Amniotic stem cell (primary cell): ENCODE results near the gene ALK.

Experiments
- DNase-seq: peaks from one replicate; lab custom pipeline; 2025; lab: John Stamatoyannopoulos, UW

The ALK gene

DNA sequence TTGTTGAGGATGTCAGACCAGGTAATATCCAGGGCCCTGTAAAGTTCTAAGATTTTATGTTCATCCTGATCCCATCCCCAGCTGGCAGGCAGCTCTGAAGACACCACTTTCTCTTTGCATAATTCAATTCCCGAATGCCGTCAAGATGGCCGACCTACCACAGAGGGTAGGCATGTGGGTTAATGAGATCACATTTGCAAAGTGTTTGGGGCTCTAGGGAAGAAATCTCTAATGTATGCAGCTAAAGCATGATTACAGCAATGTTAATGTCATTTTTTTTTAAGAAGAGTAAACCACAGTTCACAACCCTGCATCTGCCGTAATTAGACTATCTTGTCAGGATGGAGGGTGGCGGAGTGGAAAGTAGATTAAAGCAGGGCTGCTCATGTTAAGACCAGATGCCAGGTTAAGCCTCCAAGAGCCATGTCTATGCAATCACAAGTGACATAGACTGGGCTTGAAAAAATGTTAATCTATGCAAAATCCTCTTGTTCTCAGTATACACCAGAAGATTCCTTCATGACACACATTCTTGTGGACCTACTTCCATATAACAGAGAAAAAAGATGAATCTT is 131.4 kb downstream of the ALK start:
- no peak for DNase-seq

DNA sequence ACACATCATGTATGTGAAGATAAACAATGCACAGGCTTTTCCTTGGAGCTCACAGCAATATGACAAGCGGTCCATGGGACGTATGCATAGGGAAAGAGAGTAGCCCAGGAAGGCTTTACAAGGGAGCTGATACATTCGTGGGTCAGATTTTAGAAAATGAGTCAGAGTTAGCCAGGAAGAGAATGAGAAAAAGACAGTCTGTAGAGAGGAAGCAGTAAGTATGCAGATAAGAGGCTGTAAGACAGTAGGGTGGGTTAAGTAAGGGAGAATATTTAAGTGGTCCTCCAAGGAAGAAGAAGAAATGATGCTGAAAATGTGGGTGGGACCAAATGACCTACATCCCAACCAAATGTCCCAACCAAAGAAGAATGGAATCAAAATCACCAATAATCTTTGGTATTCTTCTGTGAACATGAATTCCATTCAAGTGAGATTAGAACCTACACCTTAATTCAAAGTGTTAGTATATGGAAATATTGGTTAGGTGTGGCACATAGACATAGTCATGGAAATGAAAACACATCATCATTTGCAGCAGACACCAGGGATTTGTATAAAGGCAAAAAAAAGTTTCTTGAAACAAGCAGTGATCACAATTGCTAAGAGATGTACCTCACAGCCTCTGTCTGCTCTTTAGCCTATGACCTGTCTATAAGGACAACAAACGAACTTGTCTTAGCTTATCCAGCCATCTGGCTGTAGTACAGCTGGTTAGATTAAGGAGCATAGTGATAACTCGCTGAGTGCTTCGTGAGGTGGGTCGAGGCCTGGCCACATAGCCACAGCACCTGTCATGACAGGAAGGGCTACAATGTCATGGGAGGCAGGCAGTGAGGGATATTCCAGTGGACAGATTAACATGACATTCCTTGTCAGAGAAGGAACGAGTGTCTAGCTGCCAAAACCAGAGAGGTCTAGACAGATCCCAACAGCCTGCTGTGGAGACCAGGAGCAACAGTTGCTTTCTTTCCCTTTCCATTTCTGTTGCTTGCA is 133.6 kb downstream of the ALK start:
- DNase-seq, result no peak

DNA sequence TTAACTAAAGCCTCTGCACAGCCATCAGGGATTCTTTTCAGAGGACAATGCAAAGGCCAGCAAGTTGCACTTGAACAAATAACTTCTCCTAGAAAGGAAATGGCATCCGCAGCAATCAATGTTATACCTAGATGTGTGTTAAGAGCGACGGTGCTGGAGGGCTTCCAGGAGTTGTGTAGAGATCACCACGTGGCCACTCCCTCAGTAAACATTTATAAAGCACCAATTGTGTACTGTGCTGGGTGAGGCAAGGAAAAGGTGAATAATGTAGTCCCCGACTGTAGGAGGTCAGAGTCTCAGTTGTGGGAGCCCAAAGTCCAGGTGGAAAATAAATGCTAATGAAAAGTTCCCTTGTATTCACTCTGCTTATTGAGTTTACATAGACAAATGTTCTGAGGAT is 135.0 kb downstream of the ALK start:
- no peak for DNase-seq

DNA sequence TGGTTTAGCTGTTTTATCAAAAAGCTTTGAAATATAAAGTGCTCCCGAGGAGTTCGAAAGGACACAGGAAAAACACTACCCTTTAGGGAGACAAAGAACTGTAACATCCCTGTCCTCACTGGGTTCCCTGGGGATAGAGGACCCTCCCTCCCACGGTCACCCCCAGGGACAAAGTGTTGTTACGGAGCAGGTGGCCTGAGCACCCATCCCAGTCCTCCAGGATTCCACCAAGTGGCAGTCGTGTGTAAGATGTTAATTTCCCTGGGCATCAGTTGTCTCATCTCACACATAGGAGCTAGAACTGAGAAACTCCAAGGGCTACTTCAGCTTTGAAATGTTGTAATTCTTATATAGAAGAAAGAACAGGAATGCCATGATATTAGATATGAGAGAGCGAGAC is 137.7 kb downstream of the ALK start:
- no peak for DNase-seq

DNA sequence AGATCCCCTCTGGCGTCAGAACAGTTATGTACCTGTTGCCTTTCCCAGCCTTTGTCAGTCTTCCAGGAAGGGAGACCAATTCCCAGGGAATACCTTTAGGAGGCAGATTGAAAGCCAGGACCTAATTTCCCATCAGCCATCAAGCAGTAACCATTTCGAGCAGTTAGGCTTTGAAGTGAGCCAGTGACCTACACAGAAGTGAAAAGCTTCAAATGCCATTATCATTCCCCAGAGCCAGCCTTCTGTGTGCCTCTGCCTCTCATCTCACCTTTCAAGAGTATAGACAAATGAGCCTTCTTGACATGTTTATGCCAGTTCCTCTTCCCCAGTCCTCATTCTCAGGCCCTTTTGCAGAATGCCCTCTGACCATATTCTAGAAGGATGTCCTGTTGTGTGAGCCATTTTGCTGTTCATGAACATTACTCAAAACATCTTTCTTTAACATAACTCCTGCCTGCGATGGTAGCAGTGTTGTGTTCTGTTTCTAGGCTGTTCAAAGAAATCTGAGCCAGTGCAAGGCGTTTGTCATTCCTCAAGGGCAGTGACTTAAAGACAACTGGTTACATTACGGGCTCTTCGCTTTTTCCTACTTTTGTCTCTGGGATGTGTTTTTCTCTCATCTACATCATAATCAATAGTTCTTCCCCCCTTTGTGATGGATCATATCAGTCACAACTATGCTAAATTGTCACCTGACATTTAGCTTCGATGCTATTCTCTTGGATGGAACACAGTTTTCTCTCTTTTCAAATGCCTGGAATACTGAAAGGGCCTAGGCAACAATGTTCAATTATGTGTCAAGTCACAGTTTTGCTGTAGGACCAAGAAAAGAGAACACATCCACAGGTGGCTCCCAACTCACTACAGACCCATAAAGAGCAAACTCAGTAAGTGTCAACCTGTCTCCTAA is 138.6 kb downstream of the ALK start:
- DNase-seq, result no peak

DNA sequence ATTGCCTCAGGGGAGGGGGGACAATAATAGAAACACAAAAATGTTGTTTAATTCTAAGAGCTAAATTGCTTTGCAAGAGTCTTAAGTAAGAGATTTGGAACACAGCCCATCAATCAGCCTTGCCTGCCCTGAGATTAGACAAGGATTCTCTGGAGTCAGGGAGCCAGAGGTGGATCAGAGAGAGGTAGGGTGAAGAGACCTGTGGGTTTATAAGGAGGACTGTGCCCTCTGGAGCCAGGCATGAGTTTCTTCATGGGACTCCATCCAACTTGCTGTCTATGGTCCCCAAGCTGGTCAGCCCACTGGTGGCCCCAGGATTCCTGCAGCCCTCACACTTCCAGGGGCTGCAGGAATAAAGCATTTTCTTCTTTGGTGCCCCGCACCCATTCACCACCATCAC is 139.3 kb downstream of the ALK start:
- DNase-seq, result no peak

DNA sequence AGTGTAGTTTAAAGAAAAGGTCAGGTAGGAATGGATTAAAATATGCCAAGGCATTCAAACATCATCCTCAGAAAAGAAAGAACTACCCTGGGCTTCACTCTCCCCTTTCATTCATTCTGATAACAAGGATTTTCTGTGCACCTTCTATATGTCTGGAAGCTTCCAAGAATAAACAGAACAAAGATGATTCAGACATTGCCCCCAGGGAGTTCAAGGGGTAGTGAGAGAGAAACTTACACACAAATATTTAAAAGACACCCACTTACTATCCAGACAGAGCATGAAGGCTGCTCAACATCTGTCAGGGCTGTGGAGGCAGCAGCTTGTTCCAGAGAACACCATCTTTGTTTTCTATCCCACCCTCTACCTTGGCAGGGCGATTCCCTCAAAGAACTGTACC is 140.5 kb downstream of the ALK start:
- no peak for DNase-seq

DNA sequence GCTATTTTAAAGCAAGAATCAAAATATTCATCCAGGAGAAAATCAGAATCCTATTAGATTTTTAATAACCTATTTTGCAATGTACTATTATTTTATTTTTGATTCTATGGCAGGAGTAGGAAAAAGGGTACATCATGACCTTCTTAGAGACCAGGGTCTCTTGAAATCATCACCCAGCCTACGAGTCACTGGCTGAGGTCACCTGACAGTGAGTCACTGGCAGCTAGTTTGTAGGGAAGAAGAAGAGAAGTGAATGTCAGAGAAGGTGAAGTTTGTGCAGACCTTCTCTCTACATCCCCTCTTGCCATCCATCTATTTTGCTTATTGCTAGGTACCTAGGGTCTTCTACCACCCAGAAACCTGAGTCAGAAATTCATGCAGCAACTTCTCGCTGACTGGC is 144.2 kb downstream of the ALK start:
- DNase-seq, result no peak

DNA sequence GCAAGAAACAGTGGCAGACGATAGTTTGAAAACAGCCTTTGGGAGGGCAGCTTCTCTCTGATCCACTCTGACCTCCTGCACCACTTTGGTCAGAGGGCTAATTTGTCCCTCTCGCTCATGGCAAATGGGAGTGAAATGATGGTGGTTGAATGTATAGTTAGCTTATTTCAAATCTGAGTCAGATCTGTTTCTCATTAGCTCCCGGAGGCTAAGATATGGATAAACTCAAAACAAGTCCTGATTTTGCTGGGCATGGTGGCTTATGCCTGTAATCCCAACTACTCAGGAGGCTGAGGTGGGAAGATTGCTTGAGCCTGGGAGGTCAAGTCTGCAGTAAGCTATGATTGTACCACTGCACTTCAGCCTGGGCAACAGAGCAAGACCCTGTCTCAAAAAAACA is 145.0 kb downstream of the ALK start:
- DNase-seq, result no peak

DNA sequence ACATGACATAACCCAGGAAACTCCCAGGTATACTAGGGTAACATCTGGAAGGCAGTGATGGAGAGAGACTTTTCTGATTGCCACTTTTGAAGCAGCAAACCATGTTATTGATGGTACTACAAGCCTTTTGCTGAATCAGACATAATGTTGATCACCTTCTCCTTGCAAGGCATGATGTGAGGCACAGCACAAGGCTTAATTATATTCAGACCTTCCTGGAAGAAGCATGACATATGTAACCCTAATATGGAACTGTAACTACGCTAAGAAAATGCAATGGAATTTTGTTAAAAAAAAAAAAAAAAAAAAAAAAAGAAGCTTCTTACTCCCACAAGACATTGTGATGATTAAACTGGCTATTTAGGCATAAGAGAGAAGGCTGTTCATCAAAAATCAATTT is 145.4 kb downstream of the ALK start:
- no peak for DNase-seq

DNA sequence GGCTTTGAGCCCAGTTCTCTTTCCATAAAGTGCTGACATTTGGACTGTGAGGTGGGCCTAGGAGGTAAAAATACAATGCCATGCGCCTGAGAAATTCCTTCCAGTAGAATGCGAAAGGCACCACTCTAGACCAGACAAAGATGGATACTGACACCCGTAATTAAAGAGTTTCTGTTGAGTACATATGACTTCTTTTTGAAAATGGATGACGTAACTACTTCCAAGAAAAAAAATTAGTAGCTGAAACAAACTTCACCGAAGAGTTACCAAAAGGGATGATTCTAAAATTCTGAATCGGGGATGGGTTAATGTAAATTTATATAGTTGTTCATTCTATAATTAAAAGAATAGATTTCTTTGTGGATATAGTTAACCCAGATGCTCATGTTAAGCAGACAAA is 146.8 kb downstream of the ALK start:
- no peak for DNase-seq

DNA sequence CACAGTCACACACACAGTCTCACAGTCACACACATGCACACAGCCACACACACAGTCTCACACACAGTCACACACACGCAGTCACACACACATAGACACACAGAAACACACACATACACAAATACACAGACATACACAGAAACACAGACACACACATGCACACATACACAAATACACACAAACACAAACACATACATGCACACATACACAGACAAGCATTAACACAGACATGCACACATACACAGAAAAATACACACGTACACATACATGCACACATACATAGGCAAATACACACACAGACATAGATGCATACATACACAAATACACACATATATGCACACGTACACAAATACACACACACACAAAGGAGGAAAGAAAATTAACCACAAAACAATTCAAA is 150.5 kb downstream of the ALK start:
- no peak for DNase-seq

DNA sequence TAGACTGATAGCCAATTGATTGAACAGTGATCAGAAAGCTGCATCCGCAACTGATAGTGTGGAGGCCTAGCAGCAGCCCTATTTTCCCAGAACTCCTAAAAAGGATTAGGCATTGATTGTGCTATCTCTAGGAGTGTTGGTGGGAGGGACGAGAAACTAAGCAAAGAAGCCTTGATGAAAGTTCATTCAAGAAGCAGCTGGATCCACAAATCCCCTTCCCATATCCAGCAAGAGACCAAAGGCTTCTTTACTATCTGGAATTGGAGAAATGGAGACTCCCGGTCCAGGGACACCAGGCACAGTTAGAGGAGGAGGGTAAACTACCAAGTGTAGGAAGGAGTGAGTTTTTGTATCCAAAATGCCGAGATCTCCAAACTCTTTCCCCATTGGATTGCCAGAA is 151.5 kb downstream of the ALK start:
- no peak for DNase-seq

DNA sequence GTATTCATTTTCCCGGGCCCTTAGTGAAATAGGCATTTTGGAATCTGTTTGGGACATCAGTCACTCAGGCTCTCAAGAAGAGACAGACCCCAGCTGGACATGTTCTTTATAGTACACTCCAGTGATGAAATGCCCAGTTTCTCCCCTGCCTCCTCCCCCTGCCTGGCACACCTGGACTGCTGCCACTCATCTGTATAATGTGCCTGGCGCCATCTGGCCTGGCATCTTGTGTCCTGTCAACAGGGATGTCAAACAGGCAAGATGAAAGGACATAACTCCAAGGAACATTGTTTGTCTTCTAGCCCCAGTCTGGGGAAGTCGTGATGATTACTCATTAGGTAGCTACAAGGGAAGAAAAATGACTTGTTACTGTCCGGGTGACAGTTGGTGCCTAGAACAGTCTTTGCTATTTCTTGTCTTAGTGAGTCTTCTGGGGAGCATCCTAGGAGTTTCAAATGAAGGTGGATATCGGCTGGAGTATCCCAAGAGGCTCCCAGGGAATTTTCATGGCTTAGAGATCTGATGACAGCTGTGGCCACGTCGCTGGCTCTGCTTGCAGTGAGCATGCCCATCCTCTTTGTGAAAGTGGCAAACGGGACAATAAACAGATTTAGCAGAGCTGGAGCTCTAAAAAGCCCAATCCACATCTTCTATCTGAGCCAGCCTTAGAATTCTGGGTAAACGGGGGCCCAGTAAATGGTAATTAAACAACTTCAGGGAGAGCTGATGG is 153.6 kb downstream of the ALK start:
- no peak for DNase-seq

DNA sequence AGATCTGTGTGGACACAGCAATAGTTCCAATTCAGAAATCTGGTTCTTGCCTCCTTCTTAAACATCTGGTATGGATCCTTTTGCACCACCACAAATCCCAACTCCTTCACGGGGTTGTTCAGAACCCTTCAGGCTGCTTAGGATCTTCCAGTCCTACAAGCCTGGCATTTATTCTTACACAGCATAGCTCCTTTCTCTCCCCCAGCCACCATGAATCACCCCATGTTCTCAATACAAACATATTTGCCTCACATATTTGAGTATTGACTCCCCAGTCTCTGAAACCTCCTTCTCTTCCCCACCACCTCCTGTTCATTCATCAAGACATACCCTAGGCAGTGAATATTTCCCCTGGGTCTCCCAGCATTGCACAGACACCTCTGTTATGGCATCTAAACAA is 155.2 kb downstream of the ALK start:
- peak; percentile 27 for DNase-seq

DNA sequence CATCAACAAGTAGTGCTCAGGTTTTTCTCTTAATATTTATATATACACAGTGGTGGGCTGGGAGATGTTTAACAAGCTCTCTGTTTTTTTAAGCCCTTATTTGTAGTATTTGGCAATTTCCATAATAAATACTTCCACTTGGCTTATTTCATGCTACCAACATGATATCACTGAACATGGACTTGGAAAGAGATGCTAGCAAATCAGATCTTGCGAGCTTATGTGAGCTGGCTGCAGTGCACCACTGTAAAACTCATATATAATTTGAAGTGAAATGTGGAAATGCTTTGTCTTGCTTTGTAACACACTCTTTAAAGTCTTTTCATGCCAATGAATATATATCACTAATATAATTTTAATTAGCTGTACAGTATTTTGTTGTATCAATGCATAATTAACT is 155.7 kb downstream of the ALK start:
- peak; percentile 37 for DNase-seq

DNA sequence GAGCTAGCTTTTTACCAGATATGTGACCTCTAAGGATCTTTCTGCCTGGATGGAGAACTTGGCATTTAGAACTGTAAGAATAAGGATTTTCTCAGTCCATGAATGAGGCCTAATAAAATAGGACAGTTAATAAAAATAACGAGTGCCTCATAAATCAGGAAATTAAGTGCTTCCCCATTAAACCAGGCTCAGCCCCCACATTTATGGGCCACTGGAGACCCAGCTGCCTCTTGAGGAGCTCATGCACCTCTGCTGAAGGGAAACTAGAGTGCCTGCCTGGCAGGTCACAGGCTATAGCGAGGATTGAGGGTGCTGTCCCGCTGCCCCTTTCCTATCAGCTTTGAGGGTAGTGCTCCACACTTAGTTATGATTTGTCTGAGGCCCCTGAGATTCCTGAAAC is 158.0 kb downstream of the ALK start:
- no peak for DNase-seq

DNA sequence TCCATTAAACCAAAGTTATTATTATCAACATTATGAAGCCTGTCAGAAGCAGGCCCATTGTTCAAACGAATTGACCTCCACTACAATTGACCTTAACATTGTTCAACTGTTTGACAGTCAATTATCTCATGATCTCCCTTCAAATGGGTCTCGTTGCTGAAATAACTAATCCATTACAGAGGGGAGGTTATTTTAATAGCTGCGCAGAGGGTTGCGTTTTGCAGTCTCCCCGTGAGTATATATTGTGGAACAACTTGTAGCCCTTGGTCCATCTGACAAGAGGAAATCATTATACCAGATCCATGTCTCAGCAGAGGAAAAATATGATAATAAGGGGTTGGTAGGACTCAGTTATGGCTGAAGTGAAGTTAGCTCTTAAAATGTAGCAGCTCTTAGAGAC is 159.1 kb downstream of the ALK start:
- no peak for DNase-seq

DNA sequence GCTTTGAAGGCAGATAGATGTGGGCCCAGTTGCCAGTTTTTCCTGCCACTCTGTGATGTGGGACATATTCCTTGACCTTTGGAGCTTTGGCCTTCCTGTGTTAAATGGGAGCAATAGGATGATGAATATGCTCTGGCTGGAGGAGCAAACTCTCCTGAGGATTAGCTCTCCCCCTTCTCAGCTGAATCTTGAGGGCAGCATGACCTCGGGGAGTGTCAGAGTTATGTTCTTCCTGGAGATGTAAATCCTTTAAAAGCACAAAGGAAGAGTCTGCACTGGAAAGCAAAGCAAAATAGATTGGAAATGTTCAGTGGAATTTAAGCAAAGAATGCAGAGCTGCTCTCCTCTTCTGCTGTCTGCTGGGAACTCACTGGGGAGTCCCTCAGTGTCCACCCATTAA is 160.1 kb downstream of the ALK start:
- DNase-seq, result no peak

DNA sequence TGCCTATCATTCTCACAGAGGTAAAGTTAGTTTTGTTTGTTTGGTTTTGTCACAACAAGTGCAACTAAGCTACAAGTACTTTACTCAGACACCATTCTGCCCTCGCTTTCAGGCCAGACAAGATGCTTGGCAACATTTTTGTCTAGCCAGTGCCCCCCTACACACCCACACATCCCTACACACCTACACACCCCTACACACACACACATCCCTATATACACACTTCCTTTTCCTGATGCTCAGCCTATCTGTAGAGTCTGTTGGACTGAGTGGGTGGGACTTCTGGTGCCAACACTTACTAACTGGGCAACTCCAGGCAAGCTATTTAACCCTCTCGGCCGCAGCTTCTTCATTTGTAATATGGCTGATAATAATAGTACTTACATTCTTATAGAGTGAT is 161.4 kb downstream of the ALK start:
- DNase-seq, result no peak

DNA sequence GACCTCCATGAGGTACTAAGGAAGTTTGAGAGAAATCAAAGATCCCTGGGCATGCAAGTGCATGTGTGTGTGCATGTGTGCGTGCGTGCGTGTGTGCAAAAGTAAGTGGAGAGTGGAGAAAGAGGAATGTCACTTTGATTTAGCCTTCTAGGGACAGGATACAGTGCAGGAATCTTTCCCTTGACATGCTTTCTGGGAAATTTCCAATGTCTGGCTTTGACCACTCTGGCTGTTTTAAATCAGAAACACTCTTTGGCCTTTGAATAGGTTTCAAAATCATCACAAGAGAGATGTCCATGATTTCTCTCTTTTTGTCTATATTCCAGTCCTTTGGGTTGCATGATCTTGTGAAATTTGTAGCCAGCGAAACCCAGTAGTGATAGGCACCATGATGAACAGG is 162.0 kb downstream of the ALK start:
- DNase-seq, result no peak

DNA sequence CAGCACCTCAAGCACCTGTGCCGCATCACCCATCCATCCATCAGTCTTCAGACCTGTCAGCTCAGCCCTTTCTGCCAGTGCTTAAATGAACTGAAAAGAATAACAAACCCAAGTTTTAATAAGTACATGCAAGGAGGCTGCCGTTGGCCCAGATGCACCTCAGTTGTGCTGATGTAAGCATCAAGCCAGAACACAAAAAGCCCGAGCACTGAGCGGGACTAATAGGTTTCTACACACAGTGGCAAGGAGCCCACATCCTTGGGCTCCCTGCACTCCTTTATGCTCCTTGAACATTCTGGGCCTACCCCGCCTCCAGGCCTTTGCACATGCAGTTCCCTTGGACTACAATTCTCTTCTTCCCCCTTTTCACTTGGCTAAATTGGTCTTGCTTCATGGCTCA is 165.6 kb downstream of the ALK start:
- DNase-seq, result no peak
